ENCODE results near the gene KLHL29. TPM values are rescaled to one million over a fixed set of nuclear protein-coding genes. Genes with fewer than 3 reads are reported as not detected.

The KLHL29 gene
- total RNA-seq, 1 experiment from 2014 or later, result 3.4 TPM

DNA sequence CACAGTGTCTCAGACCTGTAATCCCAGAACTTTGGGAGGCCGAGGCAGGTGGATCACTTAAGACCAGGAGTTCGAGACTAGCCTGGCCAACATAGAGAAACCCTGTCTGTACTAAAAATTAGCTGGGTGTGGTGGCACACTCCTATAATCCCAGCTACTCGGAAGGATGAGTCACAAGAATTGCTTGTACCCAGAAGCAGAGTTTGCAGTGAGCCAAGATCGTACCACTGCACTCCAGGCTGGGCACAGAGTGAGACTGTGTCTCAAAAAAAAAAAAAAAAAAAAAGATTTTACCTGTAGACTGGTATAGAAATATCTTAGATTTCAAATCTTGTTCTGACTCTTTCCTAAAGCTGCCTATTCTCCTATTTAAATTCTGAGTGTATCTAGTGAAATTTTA is 7.2 kb upstream of the KLHL29 start:
- H3K27me3 ChIP-seq (ENCODE audit: insufficient read depth, low read depth), result no peaks in the 10 kb centered on the region
- DNase-seq, result no peak
- TF ChIP-seq EZH2 (IDR thresholded peaks at IDR 0.05; ENCODE audit: low read depth) (no peak), CTCF (conservative IDR thresholded peaks at IDR 0.05) (no peak)
- CTCF ChIA-PET, result interaction anchor here (0.6 kb wide), 1 partner anchor 10 kb away, joined by 3 read pairs; no protein-coding TSS in a partner anchor
- POLR2A ChIA-PET (ENCODE audit: unreplicated experiment), result no interaction called here
- no peak overlapping the region for H3K4me2 ChIP-seq
- intact Hi-C loops (cut with micrococcal nuclease; ENCODE audit: unreplicated experiment), result no loop called here
- H3K79me2 ChIP-seq (ENCODE audit: low read depth), result no peaks in the 10 kb centered on the region
- no peaks in the 10 kb centered on the region for H3K9me2 ChIP-seq (ENCODE audit: insufficient read depth)
- no peak overlapping the region for H3K4me3 ChIP-seq
- H2AFZ ChIP-seq, result no peak overlapping the region
- H3K9me3 ChIP-seq (ENCODE audit: insufficient read depth, low read depth), result no peaks in the 10 kb centered on the region
- H3K27ac ChIP-seq, result no peak overlapping the region
- H4K20me1 ChIP-seq (ENCODE audit: insufficient read depth), result no peaks in the 10 kb centered on the region
- H3F3A ChIP-seq (ENCODE audit: insufficient read depth, low read depth), result peaks cover 15% of the 10 kb centered on the region
- H3K4me1 ChIP-seq (replicated peaks; ENCODE audit: insufficient read depth), result peaks cover 34% of the 10 kb centered on the region
- BruUV-seq (replicated peaks), result no TSS peak
- H3K36me3 ChIP-seq (ENCODE audit: low read depth), result no peaks in the 10 kb centered on the region

GRCh38 chr2:23378496-23378895 is 6.5 kb upstream of the KLHL29 start:
- H3K79me2 ChIP-seq (ENCODE audit: low read depth), result no peaks in the 10 kb centered on the region
- CTCF ChIA-PET, result no interaction called here
- no peak overlapping the region for H3K4me2 ChIP-seq
- H2AFZ ChIP-seq, result no peak overlapping the region
- TF ChIP-seq EZH2 (IDR thresholded peaks at IDR 0.05; ENCODE audit: low read depth) (no peak), CTCF (conservative IDR thresholded peaks at IDR 0.05) (no peak)
- no peaks in the 10 kb centered on the region for H3K9me3 ChIP-seq (ENCODE audit: insufficient read depth, low read depth)
- POLR2A ChIA-PET (ENCODE audit: unreplicated experiment), result no interaction called here
- H3K36me3 ChIP-seq (ENCODE audit: low read depth), result no peaks in the 10 kb centered on the region
- peaks cover 15% of the 10 kb centered on the region for H3F3A ChIP-seq (ENCODE audit: insufficient read depth, low read depth)
- no TSS peak for BruUV-seq (replicated peaks)
- no peaks in the 10 kb centered on the region for H3K27me3 ChIP-seq (ENCODE audit: insufficient read depth, low read depth)
- H3K4me1 ChIP-seq (replicated peaks; ENCODE audit: insufficient read depth), result peaks cover 34% of the 10 kb centered on the region
- no peak for DNase-seq
- no peaks in the 10 kb centered on the region for H3K9me2 ChIP-seq (ENCODE audit: insufficient read depth)
- no peak overlapping the region for H3K4me3 ChIP-seq
- no peak overlapping the region for H3K27ac ChIP-seq
- intact Hi-C loops (cut with micrococcal nuclease; ENCODE audit: unreplicated experiment), result no loop called here
- H4K20me1 ChIP-seq (ENCODE audit: insufficient read depth), result no peaks in the 10 kb centered on the region

GRCh38 chr2:23379220-23379695 is 5.7 kb upstream of the KLHL29 start:
- Histone ChIP-seq H3K27ac (no peak overlapping the region), H3K79me2 (ENCODE audit: low read depth) (no peaks in the 10 kb centered on the region), H3K27me3 (ENCODE audit: insufficient read depth, low read depth) (no peaks in the 10 kb centered on the region), H3K4me1 (replicated peaks; ENCODE audit: insufficient read depth) (peaks cover 40% of the 10 kb centered on the region), H3F3A (ENCODE audit: insufficient read depth, low read depth) (peaks cover 20% of the 10 kb centered on the region), H3K36me3 (ENCODE audit: low read depth) (no peaks in the 10 kb centered on the region), H3K9me3 (ENCODE audit: insufficient read depth, low read depth) (no peaks in the 10 kb centered on the region), H3K4me3 (no peak overlapping the region), H3K9me2 (ENCODE audit: insufficient read depth) (no peaks in the 10 kb centered on the region), H3K4me2 (no peak overlapping the region), H2AFZ (no peak overlapping the region), H4K20me1 (ENCODE audit: insufficient read depth) (no peaks in the 10 kb centered on the region)
- BruUV-seq (replicated peaks), result no TSS peak
- intact Hi-C loops (cut with micrococcal nuclease; ENCODE audit: unreplicated experiment), result no loop called here
- no peak for DNase-seq
- TF ChIP-seq CTCF (conservative IDR thresholded peaks at IDR 0.05), result no peak
- CTCF ChIA-PET, result no interaction called here
- POLR2A ChIA-PET (ENCODE audit: unreplicated experiment), result interaction anchor here (0.6 kb wide), 2 partner anchors 102 to 372 kb away, joined by 3 read pairs; no protein-coding TSS in a partner anchor
